ENCODE results near the gene ATG4D.

The ATG4D gene

DNA sequence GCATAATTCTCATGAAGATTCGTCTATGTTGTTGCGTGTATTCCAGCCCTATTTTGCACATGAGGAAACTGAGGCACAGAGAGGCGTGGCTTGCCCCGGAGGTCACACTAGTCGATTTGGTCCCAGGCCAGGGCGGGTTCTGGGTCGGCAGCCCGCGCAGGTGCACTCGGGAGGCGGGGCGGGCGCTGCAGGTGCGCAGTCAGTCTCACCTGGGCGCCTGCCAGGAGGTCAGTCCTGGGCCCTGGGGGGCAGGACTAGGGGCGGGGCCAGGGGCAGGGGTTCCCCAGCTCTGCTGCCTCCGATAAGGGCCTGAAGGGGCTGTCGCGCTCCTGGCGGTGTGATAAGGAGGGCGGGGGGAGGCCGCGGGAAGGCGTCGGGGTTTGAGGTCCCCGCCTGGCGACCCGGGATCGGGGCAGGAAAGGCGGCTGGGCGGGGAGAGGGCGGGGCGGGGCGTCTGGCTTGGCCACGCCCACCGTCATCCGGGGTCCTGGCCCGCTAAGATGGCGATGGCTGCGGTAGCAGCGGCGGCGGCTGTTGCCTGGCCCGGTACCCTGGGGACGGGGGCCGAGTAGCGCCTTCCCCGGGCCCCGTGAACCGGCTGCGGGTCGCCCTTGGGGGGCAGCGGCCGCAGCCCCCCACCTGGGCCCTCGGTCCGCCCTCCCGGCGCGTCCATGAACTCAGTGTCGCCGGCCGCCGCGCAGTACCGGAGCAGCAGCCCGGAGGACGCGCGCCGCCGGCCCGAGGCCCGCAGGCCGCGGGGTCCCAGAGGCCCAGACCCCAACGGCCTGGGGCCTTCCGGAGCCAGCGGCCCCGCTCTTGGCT is at the start of gene ATG4D:
TSS of gene ATG4D (plus strand) at position 485 of the 822 bp plus-strand sequence. CDS start at position 672, 187 bp downstream.
- H3K9me3 Mint-ChIP-seq, result no peaks in the 10 kb centered on the region
- peaks cover 4% of the 10 kb centered on the region for H3K27me3 Mint-ChIP-seq
- H3K4me3 Mint-ChIP-seq, result peak within 1 kb of the TSS; percentile 86
- ATAC-seq (ENCODE audit: low read depth), result peak; percentile 83
- peak within 1 kb of the TSS; percentile 81 for H3K27ac Mint-ChIP-seq
- peak; percentile 78 to 80 for DNase-seq (ENCODE audit: low spot score in 2 of 2)
- H3K36me3 Mint-ChIP-seq, result peaks cover 5% of the 10 kb centered on the region
- peaks cover 5% of the 10 kb centered on the region for H3K4me1 Mint-ChIP-seq

DNA sequence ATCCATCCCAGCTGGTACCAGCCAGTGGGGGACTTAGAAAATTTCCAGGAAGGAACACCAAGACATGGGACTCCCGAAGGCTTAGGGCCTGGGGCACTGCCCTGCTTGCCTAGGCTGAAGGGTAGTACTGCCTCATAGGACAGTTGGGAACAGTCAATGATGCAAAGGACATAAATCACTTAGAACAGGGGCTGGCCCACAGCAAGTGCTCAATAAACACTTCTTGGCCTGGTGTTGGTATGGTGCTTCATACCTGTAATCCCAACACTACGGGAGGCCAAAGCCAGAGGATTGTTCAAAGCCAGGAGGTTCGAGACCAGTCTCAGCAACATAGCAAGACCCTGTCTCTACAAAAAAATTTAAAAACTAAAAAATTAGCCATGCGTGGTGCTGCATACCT is 46.3 kb upstream of the ATG4D start:
- no peak overlapping the region for H3K4me3 Mint-ChIP-seq
- H3K36me3 Mint-ChIP-seq, result peaks cover 4% of the 10 kb centered on the region
- DNase-seq (ENCODE audit: low spot score in 2 of 2), result no peak
- H3K9me3 Mint-ChIP-seq, result no peaks in the 10 kb centered on the region
- H3K4me1 Mint-ChIP-seq, result peaks cover 13% of the 10 kb centered on the region
- H3K27me3 Mint-ChIP-seq, result no peaks in the 10 kb centered on the region
- no peak for ATAC-seq (ENCODE audit: low read depth)
- H3K27ac Mint-ChIP-seq, result no peak overlapping the region

- DNase-seq (ENCODE audit: low spot score in 2 of 2), result no peak
- Mint-ChIP-seq H3K36me3 (peaks cover 3% of the 10 kb centered on the region), H3K9me3 (no peaks in the 10 kb centered on the region), H3K4me3 (no peak overlapping the region), H3K27ac (no peak overlapping the region), H3K4me1 (peaks cover 17% of the 10 kb centered on the region), H3K27me3 (no peaks in the 10 kb centered on the region)
- ATAC-seq (ENCODE audit: low read depth), result no peak
These were observed 44.0 kb upstream of the ATG4D start for GRCh38 chr19:10499550-10500246.

- Mint-ChIP-seq H3K4me1 (peaks cover 17% of the 10 kb centered on the region), H3K9me3 (no peaks in the 10 kb centered on the region), H3K4me3 (peak overlapping the region; percentile 37), H3K27me3 (no peaks in the 10 kb centered on the region), H3K27ac (no peak overlapping the region), H3K36me3 (peaks cover 3% of the 10 kb centered on the region)
- ATAC-seq (ENCODE audit: low read depth) (no peak), DNase-seq (ENCODE audit: low spot score in 2 of 2) (no peak)
These were observed 43.5 kb upstream of the ATG4D start for GRCh38 chr19:10500247-10500592.

GRCh38 chr19:10501971-10502523 is 41.7 kb upstream of the ATG4D start:
- ATAC-seq (ENCODE audit: low read depth) (peak; percentile 20), DNase-seq (ENCODE audit: low spot score in 2 of 2) (no peak)
- H3K4me3 Mint-ChIP-seq, result peak overlapping the region; percentile 84
- H3K9me3 Mint-ChIP-seq, result no peaks in the 10 kb centered on the region
- H3K27me3 Mint-ChIP-seq, result no peaks in the 10 kb centered on the region
- H3K27ac Mint-ChIP-seq, result peak overlapping the region; percentile 28
- H3K4me1 Mint-ChIP-seq, result peaks cover 16% of the 10 kb centered on the region
- peaks cover 3% of the 10 kb centered on the region for H3K36me3 Mint-ChIP-seq

GRCh38 chr19:10502524-10503001 is 41.1 kb upstream of the ATG4D start:
- Mint-ChIP-seq H3K27me3 (no peaks in the 10 kb centered on the region), H3K4me1 (peaks cover 14% of the 10 kb centered on the region), H3K9me3 (no peaks in the 10 kb centered on the region), H3K36me3 (peaks cover 3% of the 10 kb centered on the region), H3K4me3 (peak overlapping the region; percentile 84), H3K27ac (peak overlapping the region; percentile 28)
- peak; percentile 92 for ATAC-seq (ENCODE audit: low read depth)
- peak; percentile 77 to 79 for DNase-seq (ENCODE audit: low spot score in 2 of 2)

GRCh38 chr19:10503002-10503789 is 40.5 kb upstream of the ATG4D start, which contains the start of gene KEAP1:
Gene KEAP1, minus strand, starts transcription at chr19:10503356. Its CDS starts 3,323 bp downstream, at chr19:10500033.
- H3K4me3 Mint-ChIP-seq, result peak within 1 kb of the TSS; percentile 98
- DNase-seq (ENCODE audit: low spot score in 2 of 2) (peak in 1 of 2 donors; percentile 52), ATAC-seq (ENCODE audit: low read depth) (no peak)
- H3K36me3 Mint-ChIP-seq, result peaks cover 3% of the 10 kb centered on the region
- H3K27ac Mint-ChIP-seq, result peak within 1 kb of the TSS; percentile 81
- H3K9me3 Mint-ChIP-seq, result no peaks in the 10 kb centered on the region
- no peaks in the 10 kb centered on the region for H3K27me3 Mint-ChIP-seq
- peaks cover 14% of the 10 kb centered on the region for H3K4me1 Mint-ChIP-seq

DNA sequence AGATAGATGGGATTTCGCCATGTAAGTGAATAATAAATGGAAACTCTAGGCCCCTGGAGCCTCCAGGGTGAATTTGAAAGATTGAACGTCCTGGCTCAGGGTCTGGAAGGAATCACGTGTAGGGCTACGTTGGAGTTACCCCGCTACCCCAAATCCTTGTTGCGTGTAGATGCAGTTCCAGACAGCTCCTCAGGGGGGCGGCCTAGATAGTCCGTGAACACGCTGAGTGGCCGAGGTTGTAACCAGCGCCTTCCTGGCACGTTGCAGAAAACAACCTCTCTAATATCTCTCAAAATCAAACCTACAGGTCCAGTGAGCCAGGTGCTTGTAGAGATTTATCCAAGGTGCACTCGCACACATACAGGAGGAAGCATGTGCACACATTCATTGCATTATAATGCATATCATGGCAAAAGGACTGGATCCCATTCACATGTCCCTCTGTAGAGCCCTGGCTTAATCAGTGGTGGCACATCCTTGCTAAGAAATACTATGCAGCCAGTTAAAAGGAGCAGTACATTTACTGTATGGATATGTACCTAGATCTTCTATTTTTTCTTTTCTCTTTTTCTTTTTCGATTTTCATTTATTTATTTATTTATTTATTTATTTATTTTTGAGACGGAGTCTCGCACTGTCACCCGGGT is 38.0 kb upstream of the ATG4D start:
- ATAC-seq (ENCODE audit: low read depth), result peak; percentile 25
- Mint-ChIP-seq H3K27me3 (no peaks in the 10 kb centered on the region), H3K4me3 (no peak overlapping the region), H3K4me1 (peaks cover 10% of the 10 kb centered on the region), H3K27ac (no peak overlapping the region), H3K9me3 (no peaks in the 10 kb centered on the region), H3K36me3 (no peaks in the 10 kb centered on the region)
- DNase-seq (ENCODE audit: low spot score in 2 of 2), result peak; percentile 72 to 73

- ATAC-seq (ENCODE audit: low read depth) (no peak), DNase-seq (ENCODE audit: low spot score in 2 of 2) (no peak)
- Mint-ChIP-seq H3K27ac (no peak overlapping the region), H3K27me3 (peaks cover 3% of the 10 kb centered on the region), H3K4me1 (peaks cover 4% of the 10 kb centered on the region), H3K4me3 (no peak overlapping the region), H3K9me3 (no peaks in the 10 kb centered on the region), H3K36me3 (no peaks in the 10 kb centered on the region)
These were observed 35.7 kb upstream of the ATG4D start for GRCh38 chr19:10508036-10508435.

DNA sequence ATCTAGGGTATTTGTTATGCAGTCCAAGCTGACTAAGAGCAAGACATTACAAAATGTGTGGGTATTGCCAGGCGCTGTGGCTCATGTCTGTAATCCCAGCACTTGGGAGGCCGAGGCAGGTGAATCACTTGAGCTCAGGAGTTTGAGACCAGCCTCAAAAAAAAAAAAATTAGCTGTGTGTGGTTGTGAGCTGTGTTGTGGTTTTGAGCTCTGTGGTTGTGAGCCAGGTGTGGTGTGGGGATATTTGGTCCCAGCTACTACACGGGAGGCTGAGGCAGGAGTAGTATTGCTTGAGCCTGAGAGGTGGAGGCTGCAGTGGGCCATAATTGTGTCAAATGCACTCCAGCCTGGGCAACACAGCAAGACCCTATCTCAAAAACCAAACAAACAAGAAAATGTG is 35.0 kb upstream of the ATG4D start:
- Mint-ChIP-seq H3K36me3 (no peaks in the 10 kb centered on the region), H3K27me3 (peaks cover 9% of the 10 kb centered on the region), H3K27ac (no peak overlapping the region), H3K9me3 (no peaks in the 10 kb centered on the region), H3K4me1 (peaks cover under 1% of the 10 kb centered on the region), H3K4me3 (no peak overlapping the region)
- ATAC-seq (ENCODE audit: low read depth) (no peak), DNase-seq (ENCODE audit: low spot score in 2 of 2) (no peak)

GRCh38 chr19:10510301-10510802 is 33.4 kb upstream of the ATG4D start:
- Mint-ChIP-seq H3K4me3 (no peak overlapping the region), H3K27me3 (peaks cover 13% of the 10 kb centered on the region), H3K9me3 (no peaks in the 10 kb centered on the region), H3K36me3 (no peaks in the 10 kb centered on the region), H3K27ac (no peak overlapping the region), H3K4me1 (peaks cover 2% of the 10 kb centered on the region)
- peak; percentile 65 to 83 for DNase-seq (ENCODE audit: low spot score in 2 of 2)
- ATAC-seq (ENCODE audit: low read depth), result no peak

DNA sequence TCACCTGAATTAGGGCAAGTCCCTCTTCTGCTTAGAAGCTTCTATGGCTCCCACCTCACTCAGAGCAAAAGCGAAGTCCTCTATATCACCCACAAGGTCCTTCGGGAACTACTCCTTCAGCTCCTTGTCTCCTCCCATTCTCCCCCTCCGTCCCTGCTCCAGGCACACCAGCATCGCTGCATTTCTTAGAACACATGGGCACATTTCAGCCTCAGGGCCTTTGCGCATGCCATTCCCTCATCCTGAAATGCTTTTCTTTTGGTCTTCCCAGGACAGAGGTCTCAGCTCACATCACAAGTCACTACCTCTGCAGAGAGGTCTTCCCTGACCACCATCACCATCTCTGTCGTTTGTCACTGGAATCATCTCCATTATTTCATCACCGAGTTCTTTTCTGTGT is 30.5 kb upstream of the ATG4D start:
- Mint-ChIP-seq H3K4me1 (peaks cover 10% of the 10 kb centered on the region), H3K27me3 (peaks cover 26% of the 10 kb centered on the region), H3K36me3 (no peaks in the 10 kb centered on the region), H3K27ac (no peak overlapping the region), H3K9me3 (no peaks in the 10 kb centered on the region), H3K4me3 (no peak overlapping the region)
- DNase-seq (ENCODE audit: low spot score in 2 of 2), result no peak
- no peak for ATAC-seq (ENCODE audit: low read depth)
